Measurements from ENCODE around the gene PALB2.

PALB2 gene

GRCh38 chr16:23640931-23641765 is at the start of gene PALB2, which contains the start of gene DCTN5:
Gene PALB2 (minus strand): TSS chr16:23641310. CDS start chr16:23641157, 153 bp downstream.
Gene DCTN5 (plus strand): TSS chr16:23641466. CDS start chr16:23641543, 77 bp downstream.
- peak; percentile 91 for DNase-seq

- DNase-seq: no peak
These were observed 48.5 kb upstream of the PALB2 start for GRCh38 chr16:23689442-23690187.

- no peak for DNase-seq
These were observed 46.1 kb upstream of the PALB2 start for GRCh38 chr16:23687034-23687808.

GRCh38 chr16:23683487-23683886 is 42.4 kb upstream of the PALB2 start:
- no peak for DNase-seq

GRCh38 chr16:23682181-23682580 is 41.1 kb upstream of the PALB2 start:
- no peak for DNase-seq

- no peak for DNase-seq
These were observed 38.9 kb upstream of the PALB2 start for GRCh38 chr16:23679986-23680336.

- peak; percentile 10 for DNase-seq
These were observed 38.3 kb upstream of the PALB2 start for GRCh38 chr16:23679274-23679985.

- DNase-seq: peak; percentile 81
These were observed 37.5 kb upstream of the PALB2 start, which contains the start of gene PLK1 for GRCh38 chr16:23678430-23679273. Gene PLK1 (plus strand): TSS chr16:23678889. CDS start chr16:23678933, 44 bp downstream.

- no peak for DNase-seq
These were observed 35.9 kb upstream of the PALB2 start for GRCh38 chr16:23676924-23677480.

GRCh38 chr16:23673971-23674614 is 33.0 kb upstream of the PALB2 start:
- DNase-seq: no peak

- no peak for DNase-seq
These were observed 29.1 kb upstream of the PALB2 start for GRCh38 chr16:23670137-23670776.

GRCh38 chr16:23668873-23669272 is 27.8 kb upstream of the PALB2 start:
- DNase-seq: no peak

- no peak for DNase-seq
These were observed 27.1 kb upstream of the PALB2 start for GRCh38 chr16:23668225-23668624.

- DNase-seq: no peak
These were observed 26.2 kb upstream of the PALB2 start for GRCh38 chr16:23667355-23667659.

GRCh38 chr16:23666571-23667354 is 25.7 kb upstream of the PALB2 start:
- DNase-seq: no peak

GRCh38 chr16:23663918-23664317 is 22.8 kb upstream of the PALB2 start:
- no peak for DNase-seq

- no peak for DNase-seq
These were observed 10.9 kb upstream of the PALB2 start for GRCh38 chr16:23651943-23652468.

GRCh38 chr16:23650674-23651416 is 9.7 kb upstream of the PALB2 start:
- no peak for DNase-seq

Data from NCI-H2029 (cell line).